NCI-H2081 (cell line): ENCODE data around the gene HARBI1.
"Not testable (repeated sequence)": the region's sequence is repeated elsewhere in the genome, so short reads cannot be mapped to it uniquely, and the experiment has no call there.

ENCODE experiments used
- DNase-seq, 2 experiments: peaks; one replicate each; lab custom pipeline; 2025; lab: John Stamatoyannopoulos, UW

Gene HARBI1

DNA sequence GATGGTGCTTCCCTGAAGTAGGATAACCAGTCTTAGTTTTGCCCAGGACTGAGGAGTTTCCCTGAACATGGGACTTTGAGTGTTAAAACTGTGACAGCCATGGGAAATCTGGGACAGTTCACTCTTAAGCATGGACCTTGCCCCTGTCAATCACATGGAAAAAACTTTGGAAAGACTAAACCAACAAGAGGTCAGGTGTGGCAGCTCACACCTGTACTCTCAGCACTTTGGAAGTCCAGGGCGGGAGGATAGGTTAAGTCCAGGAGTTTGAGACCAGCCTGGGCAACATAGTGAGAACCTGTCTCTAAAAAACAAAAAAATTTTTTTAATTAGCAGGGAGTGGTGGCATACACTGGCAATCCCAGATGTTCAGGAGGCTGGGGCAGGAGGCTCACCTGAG lies 19.9 kb downstream of the HARBI1 start:
- no peak for DNase-seq

DNA sequence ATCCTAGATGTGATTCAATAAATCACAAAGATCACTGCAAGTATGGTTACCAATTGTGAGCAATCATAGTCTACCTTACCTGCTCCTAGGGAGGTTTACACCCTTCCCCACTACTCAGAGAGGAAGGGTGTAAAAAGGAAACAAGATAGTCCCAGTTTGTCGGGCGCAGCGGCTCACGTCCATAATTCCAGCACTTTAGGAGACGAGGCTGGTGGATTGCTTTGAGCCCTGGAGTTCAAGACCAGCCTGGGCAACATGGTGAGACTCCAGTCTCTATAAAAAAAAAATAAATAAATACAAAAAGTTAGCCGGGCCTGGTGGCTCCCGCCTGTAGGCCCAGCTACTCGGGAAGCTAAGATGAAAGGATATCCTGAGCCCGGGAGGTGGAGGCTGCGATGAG lies 22.2 kb downstream of the HARBI1 start:
- no peak for DNase-seq

DNA sequence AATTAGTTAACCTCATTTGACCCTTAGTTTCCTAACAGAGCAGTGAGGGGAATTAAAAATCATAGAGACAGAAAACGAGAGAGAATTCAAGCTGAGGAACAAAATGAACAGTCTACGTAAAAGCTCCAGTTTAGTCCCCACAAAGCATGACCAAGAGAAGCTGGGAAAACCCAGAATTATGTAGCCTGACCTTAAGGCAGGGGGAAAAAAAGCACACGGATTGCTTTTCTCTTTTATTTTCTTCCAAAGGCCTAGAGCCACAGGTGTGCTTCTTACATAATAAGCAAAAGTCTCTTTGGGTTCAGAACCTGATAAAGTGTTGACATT lies 22.7 kb downstream of the HARBI1 start:
- no peak for DNase-seq

DNA sequence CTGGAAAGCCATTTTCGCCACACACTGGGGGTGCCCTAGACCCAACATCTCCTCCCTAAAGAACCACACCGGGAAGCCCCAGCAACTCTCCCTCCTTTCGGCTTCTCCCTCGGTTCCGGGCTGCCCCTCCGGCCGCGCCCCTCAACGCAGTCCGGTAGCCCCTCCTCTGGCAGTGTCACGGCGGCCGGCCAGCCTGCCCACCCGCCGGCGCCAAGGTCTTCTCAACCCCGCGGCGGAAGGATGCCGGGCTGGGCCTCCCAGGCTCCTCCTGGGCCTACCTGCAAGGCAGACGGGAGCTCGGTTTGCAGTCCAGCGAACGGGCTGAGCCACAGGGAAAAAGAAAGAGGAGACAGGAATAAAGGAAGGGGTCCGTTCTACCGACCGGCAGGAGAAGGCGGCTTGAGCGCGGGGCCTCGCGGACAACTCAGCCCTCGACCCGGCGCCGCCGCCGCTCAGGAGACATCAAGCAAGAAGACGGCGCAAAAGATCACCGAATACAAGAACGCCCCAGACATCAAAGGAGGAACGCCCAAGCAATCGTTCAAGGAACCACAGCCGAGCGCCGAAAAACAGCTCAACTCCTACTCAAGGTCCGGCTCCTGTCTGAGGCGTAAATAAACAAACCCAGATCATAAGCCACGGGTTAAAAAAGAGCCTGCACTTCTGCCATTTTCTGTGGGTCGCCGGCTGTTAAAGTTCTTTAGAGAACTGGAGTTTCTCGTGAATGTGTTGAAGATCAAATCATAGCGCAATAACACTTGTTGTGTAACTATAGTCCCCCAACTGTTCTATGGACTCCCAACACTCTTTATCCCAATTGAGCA lies 23.3 kb downstream of the HARBI1 start, which contains the start of gene AMBRA1:
Gene AMBRA1 (minus strand): TSS at position 474 of the 824 bp plus-strand sequence. CDS start 45,643 bp downstream, outside the sequence.
- DNase-seq = peak; percentile 83 to 92

DNA sequence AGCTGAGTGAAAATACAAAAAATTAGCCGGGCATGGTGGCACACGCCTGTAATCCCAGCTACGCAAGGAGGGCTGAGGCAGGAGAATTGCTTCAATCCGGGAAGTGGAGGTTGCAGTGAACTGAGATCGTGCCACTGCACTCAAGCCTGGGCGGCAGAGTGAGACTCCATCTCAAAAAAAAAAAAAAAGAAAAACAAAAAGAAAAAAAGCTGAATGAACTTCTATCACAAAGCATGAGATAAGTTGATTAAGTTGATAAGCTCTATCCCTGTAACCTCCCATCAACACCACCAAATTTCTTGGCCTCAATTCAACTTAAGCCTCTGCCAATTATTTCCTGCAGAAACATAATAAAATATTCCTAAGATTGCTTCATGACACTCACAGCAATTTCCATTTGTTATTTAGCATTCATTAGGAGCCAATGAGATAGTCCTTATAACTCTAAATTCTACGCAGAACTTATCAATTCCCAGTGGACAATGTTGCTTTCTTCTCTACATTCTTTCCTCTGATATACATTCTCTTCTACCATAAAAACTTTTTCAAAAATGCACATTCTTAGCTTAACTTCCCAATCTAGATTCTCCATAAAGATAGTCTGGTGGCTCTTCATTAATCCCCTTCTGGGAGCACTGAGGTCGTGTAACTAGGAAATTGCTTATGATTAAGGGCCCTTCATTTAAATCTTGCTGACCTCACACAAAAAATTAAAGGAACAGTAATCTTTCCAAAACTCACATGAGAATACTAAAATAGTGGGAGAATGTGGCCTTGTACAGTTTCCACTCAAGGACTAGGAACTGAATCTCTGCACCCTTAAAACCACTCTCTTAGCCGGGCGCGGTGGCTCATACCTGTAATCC lies 26.1 kb downstream of the HARBI1 start:
- no peak for DNase-seq

DNA sequence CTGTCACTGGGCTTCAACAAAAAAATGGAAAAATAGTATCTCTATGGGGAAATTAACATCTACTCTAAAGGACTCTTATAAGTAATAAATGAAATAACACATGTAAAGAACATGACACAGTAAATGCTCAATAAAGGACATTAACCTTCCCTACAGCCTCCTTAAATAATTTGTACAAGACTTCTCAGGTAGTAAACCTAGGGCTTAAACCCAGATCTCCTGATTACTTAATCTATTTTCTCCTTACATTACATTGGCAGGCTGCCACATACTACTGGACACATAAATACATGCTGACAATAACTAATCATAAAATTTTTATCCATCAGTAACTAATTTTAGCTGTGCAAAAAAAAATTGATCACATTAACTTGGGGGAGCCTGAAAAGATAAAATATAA lies 28.1 kb downstream of the HARBI1 start:
- DNase-seq = no peak

DNA sequence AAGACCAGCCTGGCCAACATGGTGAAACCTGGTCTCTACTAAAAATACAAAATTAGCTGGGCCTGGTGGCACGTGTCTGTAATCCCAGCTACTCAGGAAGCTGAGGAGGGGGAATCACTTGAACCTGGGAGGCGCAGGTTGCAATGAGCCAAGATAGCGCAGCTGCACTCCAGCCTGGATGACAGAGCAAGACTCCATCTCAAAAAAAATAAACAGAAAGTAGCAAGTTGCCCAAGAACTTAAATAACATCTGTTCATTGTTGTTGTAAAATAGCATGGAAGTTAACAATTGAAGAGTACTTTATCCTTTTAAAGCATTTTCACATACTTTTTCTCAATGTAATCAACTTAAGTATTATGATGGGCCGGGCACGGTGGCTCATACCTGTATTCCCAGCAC lies 28.9 kb downstream of the HARBI1 start:
- no peak for DNase-seq

DNA sequence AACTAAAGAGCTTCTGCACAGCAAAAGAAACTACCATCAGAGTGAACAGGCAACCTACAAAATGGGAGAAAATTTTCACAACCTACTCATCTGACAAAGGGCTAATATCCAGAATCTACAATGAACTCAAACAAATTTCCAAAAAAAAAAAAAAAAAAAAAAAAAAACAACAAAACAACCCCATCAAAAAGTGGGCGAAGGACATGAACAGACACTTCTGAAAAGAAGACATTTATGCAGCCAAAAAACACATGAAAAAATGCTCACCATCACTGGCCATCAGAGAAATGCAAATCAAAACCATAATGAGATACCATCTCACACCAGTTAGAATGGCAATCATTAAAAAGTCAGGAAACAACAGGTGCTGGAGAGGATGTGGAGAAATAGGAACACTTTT lies 33.5 kb downstream of the HARBI1 start:
- DNase-seq = not testable (repeated sequence)

DNA sequence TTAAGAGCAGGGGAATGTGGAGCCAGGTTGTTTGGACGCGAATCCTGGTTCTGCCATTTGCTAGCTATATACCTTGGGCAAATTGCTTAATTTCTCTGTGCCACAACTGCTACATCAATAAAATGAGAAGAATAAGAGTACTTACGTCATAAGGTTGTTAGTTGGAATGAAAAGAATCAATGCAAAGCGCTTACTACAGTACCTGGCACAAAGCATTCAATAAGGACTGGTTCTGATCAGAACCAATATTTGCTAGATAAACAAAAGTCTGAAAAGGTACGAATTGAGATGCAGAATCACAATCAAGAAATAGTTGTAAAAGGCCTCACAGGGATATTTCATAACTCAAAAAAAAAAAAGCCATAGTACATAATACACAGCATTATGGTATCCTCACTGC lies 34.4 kb downstream of the HARBI1 start:
- no peak for DNase-seq

DNA sequence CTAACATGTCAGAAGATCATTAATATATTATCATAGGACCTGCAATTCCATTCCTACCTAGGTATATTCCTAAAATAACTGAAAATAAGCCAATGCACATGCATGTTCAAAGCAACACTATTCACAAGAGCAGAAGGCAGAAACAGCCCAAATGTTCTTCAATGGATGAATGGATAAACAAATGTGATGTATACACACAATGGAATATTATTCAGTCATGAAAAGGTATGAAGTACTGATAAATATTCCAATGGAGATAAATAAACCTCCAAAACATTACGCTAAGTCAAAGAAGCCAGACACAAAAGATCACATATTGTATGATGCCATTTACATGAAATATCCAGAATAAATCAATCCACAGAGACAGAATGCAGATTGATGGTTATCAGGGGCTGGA lies 40.0 kb downstream of the HARBI1 start:
- DNase-seq = no peak

DNA sequence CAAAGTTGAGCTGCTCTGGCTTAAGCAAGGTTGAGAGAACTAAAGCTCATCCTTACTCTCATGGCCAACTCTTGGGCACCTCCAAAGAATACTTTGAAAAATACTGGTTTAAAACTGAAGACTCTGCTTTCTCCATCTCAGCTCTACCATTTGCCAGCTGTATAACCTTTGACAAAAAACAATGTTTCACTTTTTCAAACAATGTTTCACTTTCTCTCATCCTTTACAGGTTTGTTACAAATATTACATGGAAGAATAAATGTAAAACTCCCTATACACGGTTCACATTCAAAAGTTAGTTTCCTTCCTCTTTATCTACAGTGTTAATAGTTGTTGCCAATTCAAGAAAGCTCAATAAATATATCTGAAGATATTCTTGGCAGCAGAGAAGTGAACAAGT lies 42.4 kb downstream of the HARBI1 start:
- DNase-seq = no peak

DNA sequence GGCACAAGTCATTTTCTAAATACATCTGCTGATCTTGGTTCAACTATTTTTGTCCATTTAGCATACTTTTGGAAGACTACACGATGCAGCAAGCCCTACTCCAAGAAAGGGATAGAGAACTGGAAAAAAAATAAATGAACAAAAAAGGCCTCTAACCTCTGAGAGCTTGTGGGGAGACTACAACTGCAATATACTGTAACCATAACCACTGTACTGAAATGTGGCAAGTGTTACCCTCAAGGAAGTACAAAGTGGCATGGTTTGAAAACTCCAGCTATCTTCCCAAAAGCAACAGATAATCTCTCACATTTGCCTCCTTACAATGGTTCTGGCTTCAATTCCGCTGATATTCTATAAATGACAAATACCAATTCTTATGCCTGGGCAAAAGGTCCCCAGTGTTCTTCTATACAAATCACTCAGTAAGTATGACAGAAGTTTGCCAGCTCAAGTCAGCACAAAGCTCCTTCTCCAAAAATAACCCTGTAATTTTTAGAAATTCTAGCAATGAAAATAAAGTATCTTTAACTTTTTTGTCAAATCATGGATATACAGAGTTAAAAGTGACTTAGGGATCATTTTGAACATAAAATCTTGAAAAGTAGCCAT lies 46.1 kb downstream of the HARBI1 start:
- no peak for DNase-seq

DNA sequence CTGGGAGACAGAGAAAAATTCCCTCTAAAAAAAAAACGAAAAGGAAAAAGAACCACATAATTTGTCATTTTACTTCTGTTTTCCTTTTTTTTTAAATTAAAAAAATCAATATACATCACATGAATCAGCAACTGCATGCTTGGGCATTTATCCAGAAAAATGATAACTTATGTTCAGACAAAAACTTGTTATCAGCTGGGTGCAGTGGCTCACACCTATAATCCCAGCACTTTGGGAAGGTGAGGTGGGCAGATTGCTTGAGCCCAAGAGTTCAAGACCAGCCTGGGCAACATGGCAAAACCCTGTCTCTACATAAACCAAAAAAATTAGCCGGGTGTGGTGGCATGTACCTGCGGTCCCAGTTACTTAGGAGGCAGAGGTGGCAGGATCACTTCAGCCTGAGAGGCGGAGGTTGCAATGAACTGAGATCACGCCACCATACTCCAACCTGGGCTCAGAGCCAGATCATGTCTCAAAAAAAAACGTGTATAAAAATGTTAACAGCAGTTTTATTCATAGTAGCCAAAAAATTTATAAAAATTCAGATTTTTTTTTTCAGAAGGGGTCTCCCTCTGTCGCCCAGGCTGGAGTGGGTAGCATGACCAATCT lies 51.7 kb downstream of the HARBI1 start:
- no peak for DNase-seq

DNA sequence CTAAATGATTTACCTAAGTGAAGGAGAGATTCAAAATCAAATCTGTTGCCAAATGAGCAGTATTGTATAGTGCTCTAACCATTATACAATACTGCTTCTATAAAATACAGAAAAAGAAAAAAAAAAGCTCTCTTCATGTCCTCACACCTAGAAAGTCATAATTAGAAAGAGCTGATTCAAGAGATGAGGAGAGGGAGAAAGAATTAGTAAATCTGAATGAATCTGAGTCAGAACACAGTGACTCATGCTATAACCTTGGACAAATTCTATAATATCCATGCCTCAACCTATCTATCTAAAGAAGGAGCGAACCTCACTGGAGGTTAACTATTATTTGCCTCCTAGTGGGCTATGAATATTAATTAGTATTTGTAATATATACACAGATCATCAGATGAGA lies 52.6 kb downstream of the HARBI1 start:
- DNase-seq = no peak

DNA sequence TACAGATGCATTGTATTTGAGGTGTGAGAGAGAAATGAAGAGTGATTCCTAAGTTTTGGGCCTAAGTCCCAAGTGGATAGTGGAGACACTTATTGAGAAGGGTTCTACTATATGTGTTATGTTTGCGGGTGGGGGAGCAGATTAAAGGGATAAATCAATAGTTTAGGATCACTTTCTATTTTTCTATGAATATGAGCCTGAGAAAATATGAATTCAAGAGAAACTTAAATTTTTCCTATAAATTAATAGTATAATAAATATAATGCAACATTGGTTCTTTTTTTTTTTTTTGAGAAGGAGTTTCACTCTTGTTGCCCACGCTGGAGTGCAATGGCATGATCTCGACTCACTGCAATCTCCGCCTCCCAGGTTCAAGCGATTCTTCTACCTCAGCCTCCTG lies 54.5 kb downstream of the HARBI1 start:
- no peak for DNase-seq

DNA sequence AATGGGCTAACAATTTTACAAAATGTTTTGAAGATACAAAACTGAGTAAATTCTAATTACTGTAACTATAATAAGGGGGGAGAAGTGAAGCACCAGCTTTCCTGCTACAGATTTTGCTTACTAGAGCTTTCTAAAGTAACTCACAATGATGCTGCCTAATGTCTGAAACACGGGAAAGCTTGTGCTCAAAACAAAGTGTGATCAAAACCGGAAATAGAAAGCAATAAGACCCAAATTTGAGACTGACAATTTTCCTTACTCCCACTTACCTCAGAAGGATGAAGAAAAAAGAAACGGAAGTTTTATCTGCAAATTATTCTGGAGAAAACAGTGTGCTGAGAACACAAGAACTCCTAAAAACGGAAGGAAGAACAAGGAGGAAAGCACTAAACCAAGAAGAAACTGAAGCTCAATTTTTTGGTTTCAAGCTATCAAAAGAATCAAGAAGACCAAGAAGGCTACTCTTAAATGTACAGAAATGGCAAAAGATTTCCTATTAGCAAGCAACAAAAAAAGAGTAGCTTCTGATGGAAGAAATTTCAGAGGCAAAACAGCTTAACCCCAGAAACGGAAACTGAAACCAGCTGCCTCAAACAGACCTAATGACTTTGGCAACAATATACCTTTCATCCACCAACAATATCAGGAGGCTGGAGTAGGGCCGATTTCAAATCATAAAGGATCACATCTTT lies 56.6 kb downstream of the HARBI1 start:
- DNase-seq = peak; percentile 25 to 68

DNA sequence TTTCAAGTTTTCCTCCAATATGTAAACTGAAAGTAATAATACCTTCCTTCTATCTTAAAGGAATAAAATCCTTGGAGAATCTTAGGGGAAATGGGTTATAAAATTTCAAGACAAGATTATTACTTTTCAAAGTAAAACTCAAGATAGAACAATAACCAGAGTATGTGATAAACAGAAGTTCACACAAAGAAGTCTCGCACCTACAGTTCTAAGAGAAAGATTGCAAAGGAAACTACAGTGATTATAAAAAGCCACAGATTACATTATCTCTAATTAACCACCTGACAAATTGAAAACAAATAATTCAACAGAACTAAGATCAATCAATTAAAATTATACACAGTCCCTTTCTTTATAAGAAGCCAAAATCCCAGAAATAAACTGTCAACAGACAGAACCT lies 57.2 kb downstream of the HARBI1 start:
- DNase-seq = no peak

DNA sequence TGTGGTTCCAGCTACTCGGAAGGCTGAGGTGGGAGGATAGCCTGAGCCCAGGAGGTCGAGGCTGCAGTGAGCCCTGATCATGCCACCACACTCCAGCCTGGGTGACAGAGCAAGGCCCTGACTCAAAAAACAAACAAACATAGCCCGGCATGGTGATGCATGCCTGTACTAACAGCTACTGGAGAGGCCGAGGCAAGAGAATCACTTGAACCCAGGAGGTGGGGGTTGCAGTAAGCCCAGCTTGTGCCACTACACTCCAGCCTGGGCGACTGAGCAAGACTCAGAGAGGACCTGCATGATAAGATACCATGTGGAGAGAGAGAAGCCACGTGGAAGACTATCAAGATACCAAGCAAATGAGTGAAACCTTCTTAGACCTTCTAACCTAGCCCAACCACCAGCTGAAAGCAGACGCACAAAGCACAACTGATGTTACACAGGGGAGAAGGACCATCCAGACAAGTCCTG lies 59.3 kb downstream of the HARBI1 start:
- no peak for DNase-seq

DNA sequence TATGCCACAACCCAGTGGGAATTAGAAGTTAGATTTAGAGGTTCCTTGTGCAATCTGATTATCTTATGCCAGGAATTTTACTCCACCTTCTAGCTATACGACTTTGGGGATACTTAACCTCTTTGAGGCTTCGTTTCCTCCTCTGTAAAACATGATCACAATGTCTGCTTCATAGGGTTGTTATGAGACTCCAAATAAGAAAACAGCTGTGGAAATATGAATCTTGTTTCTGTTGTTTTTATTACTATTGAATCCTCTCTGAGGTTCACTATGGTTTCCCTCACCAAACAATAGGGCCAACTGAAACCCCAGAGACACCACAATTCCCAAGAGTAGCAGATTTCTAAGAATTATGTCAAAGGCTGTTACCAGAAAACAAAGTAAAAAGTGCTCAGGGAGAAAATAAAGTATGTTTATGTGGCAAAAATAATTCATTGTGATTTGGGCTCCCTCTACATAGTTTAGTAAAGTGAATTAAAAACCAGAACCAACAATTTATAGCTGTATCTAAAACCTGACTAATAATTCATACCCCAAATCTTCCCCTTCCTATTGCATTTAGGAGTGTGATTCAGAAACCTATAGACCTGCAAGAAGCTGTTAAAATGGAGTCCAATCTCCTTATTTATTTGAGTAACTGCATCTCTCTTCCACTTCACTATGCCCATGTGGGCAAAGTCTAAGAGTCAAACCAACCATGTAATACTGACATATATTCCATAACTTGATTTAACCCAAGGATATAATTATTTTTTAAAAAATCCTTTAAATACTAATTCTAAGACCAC lies 61.6 kb downstream of the HARBI1 start:
- no peak for DNase-seq

DNA sequence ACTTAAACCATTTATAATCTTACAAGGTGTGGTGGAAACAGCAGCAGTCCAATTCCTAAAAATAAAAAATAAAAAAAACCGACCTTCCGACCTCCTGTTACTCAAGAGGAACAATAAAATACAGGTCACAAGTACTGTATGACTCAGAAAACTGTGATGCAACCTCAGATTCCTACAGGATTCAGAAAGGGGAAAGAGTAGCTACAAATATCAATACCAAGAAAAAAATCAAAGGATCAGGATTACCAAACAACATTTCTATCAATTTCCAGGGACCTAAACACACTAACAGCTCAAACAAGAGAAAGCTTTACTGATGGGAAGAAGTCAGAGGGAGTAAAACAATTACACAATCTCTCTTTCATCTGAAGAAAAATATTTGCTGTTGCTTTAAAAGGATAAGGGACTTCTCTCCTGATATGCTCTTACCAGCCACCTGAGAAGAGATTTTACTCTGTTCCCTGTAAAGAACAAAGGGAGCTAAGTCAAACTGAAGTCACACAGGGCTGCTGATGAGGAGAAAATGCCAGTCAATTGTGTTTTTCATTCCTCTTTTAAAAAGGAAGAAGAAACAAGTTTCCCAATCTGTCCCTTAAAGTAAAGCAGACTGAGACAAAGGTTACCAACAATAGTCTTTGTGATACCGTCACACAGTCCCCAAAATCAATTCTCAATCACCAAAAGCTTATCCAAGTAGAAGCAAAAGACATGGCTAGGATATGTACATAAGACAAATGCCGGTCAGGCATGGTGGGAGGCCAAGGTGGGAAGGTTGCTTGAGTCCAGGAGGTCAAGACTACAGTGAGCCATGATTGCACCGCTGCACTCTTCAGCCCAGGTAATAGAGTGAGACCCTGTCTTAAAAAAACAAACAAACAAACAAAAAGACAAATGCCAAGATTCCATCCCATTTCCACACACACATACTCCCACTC lies 62.5 kb downstream of the HARBI1 start:
- no peak for DNase-seq
